Testis (tissue), 3 donors: ENCODE results near the gene TMUB1. TPM values are rescaled to one million over a fixed set of nuclear protein-coding genes. Genes with fewer than 3 reads are reported as not detected.

ENCODE experiments used
- DNase-seq: peaks from one replicate; pipeline ENCODE4 v3.0.0-alpha.2; 2019
- H3K27ac ChIP-seq, 2 donors: fragments of 200-600 bp; sonication (generic); one replicate each; pipeline ENCODE4 v1.5.1; 2019
- H3K27me3 ChIP-seq: fragments of 200-600 bp; sonication (generic); one replicate; pipeline ENCODE4 v1.5.1; 2019
- H3K36me3 ChIP-seq: fragments of 200-600 bp; sonication (generic); one replicate; pipeline ENCODE4 v1.5.1; 2017; ENCODE audit warnings: low read depth; ENCODE audit errors: missing control alignments
- H3K4me1 ChIP-seq: fragments of 200-600 bp; sonication (generic); one replicate; pipeline ENCODE4 v1.5.1; 2019
- H3K4me3 ChIP-seq, 2 donors: fragments of 200-600 bp; sonication (generic); one replicate each; pipeline ENCODE4 v1.5.1; 2017 to 2019
- H3K9me3 ChIP-seq: fragments of 200-600 bp; sonication (generic); one replicate; pipeline ENCODE4 v1.5.1; 2017
- CTCF ChIP-seq, 3 experiments: fragments of 450-650 bp in 2 of 3; fragments of 200-600 bp in 1 of 3; sonication (generic) in 1 of 3; IDR thresholded peaks; one replicate each; pipeline ENCODE4 v1.5.1; 2016 to 2019; ENCODE audit warnings: antibody characterized with exemption in 3 of 3, mild to moderate bottlenecking in 2 of 3, moderate library complexity in 1 of 3
- POLR2A ChIP-seq: fragments of 450-650 bp; IDR thresholded peaks from one replicate; pipeline ENCODE4 v1.6.1; 2017; ENCODE audit warnings: antibody characterized with exemption, mild to moderate bottlenecking, moderate library complexity
- WGBS, 2 donors: methylation state at CpG; one replicate each; pipeline ENCODE4 v1.1.5; 2018; 5-methylcytosine and 5-hydroxymethylcytosine counted together
- intact Hi-C: fragments of 100-400 bp; cut with DNase I; formaldehyde crosslinking; loops from one replicate; pipeline ENCODE4 v1.15.1; 2023; ENCODE audit warnings: low total_unique reads
- polyA plus RNA-seq: library from polyadenylated mRNA; stranded (reverse); fragments of 350-450 nt; fragmentation: Illumina TruSeq; extraction: RNeasy Lipid Tissue Mini Kit (QIAGEN cat#74804); gene quantifications from one replicate; pipeline ENCODE4 v1.2.3, GENCODE V29; 2014; ENCODE audit warnings: low read depth, low replicate concordance; ENCODE audit not compliant: insufficient read depth
- total RNA-seq, 2 donors: library from RNA; depleted of rRNA; stranded (reverse); fragments of >200 nt; gene quantifications; one replicate each; pipeline ENCODE4 v1.2.3, GENCODE V29; 2016

Gene TMUB1
- total and polyA plus RNA-seq, 3 donors from 2014 or later: 30.8 to 68.7 (median 63.2) TPM

- intact Hi-C loops: no loop called here
- H3K27me3 ChIP-seq: no peaks in the 10 kb centered on the region
- H3K36me3 ChIP-seq: no peaks in the 10 kb centered on the region
- H3K27ac ChIP-seq: peak overlapping the region; percentile 70 to 84
- TF ChIP-seq POLR2A: no peak
- TF ChIP-seq CTCF (IDR thresholded peaks at IDR 0.05): no peak
- no peak overlapping the region for H3K4me3 ChIP-seq
- WGBS, 2 donors: 70 to 75% methylated on average over 19 to 22 of the region's 22 CpGs
- H3K4me1 ChIP-seq: peaks cover 32% of the 10 kb centered on the region
- no peaks in the 10 kb centered on the region for H3K9me3 ChIP-seq
- DNase-seq: no peak
Observed at GRCh38 chr7:151089893-151090730, 6.8 kb upstream of the TMUB1 start.

GRCh38 chr7:151088856-151089699 lies 5.8 kb upstream of the TMUB1 start:
- no peak overlapping the region for H3K4me3 ChIP-seq
- WGBS, 2 donors: 30 to 48% methylated on average over 30 of the region's 30 CpGs
- no peak for TF ChIP-seq CTCF (IDR thresholded peaks at IDR 0.05)
- DNase-seq: peak; percentile 73
- intact Hi-C loops: no loop called here
- H3K9me3 ChIP-seq: no peaks in the 10 kb centered on the region
- peaks cover 32% of the 10 kb centered on the region for H3K4me1 ChIP-seq
- peak overlapping the region; percentile 70 to 84 for H3K27ac ChIP-seq
- no peaks in the 10 kb centered on the region for H3K27me3 ChIP-seq
- H3K36me3 ChIP-seq: no peaks in the 10 kb centered on the region

GRCh38 chr7:151088019-151088855 lies 4.9 kb upstream of the TMUB1 start:
- H3K27ac ChIP-seq: peak overlapping the region; percentile 70 to 84
- H3K27me3 ChIP-seq: no peaks in the 10 kb centered on the region
- H3K36me3 ChIP-seq: no peaks in the 10 kb centered on the region
- WGBS, 2 donors: 25 to 26% methylated on average over 15 to 16 of the region's 16 CpGs
- peak overlapping the region; percentile 48 to 80 for H3K4me3 ChIP-seq
- H3K9me3 ChIP-seq: no peaks in the 10 kb centered on the region
- intact Hi-C loops: no loop called here
- H3K4me1 ChIP-seq: peaks cover 32% of the 10 kb centered on the region
- DNase-seq: no peak
- TF ChIP-seq CTCF (IDR thresholded peaks at IDR 0.05) (no peak), POLR2A (no peak)

GRCh38 chr7:151087245-151088018 lies 4.1 kb upstream of the TMUB1 start:
- WGBS, 2 donors: 3 to 24% methylated on average over 6 to 53 of the region's 70 CpGs
- Histone ChIP-seq H3K4me3 (peak overlapping the region; percentile 48 to 80), H3K27me3 (no peaks in the 10 kb centered on the region), H3K27ac (peak overlapping the region; percentile 81 to 84), H3K36me3 (no peaks in the 10 kb centered on the region), H3K9me3 (no peaks in the 10 kb centered on the region), H3K4me1 (peaks cover 37% of the 10 kb centered on the region)
- TF ChIP-seq CTCF (IDR thresholded peaks at IDR 0.05) (peak in 1 of 3 experiments; percentile 11), POLR2A (no peak)
- DNase-seq: peak; percentile 51
- intact Hi-C loops: no loop called here
